WTC11 (cell line): Measurements from ENCODE around the gene RNF40. TPM values are rescaled to one million over a fixed set of nuclear protein-coding genes. Genes with fewer than 3 reads are reported as not detected.
A peak's percentile ranks its signal among the peaks of the same experiment; 100 is the strongest.

Experiments used
- ATAC-seq: fragments of 200-7000 bp; cut with Tn5 transposase; 2 replicates; pipeline ENCODE4 v1.10.0; 2021; ENCODE audit warnings: mild to moderate bottlenecking, moderate library complexity
- CTCF ChIA-PET: fragments of 300-600 bp; sonication (Branson Sonifier 250); formaldehyde crosslinking; loops from one replicate; lab custom pipeline; 2021; ENCODE audit warnings: antibody characterized with exemption; lab: Charles Lee
- POLR2A ChIA-PET: fragments of 350-600 bp; sonication (Branson Sonifier 250); formaldehyde crosslinking; loops from one replicate; lab custom pipeline; 2021; ENCODE audit warnings: antibody characterized with exemption; lab: Charles Lee
- DNase-seq: peaks from one replicate; pipeline ENCODE4 v3.0.0; 2021; ENCODE audit warnings: low spot score
- H3K27ac Mint-ChIP-seq: 2 replicates; pipeline ENCODE4 v1.8.0; 2021; ENCODE audit warnings: mixed read lengths
- H3K27me3 Mint-ChIP-seq: 2 replicates; pipeline ENCODE4 v1.8.0; 2021; ENCODE audit warnings: low read depth, mild to moderate bottlenecking, moderate library complexity, mixed read lengths
- H3K36me3 Mint-ChIP-seq: 2 replicates; pipeline ENCODE4 v1.8.0; 2021; ENCODE audit warnings: mixed read lengths
- H3K4me1 Mint-ChIP-seq: 2 replicates; pipeline ENCODE4 v1.8.0; 2022; ENCODE audit warnings: mixed read lengths
- H3K4me3 Mint-ChIP-seq: 2 replicates; pipeline ENCODE4 v1.8.0; 2021; ENCODE audit warnings: mild to moderate bottlenecking, moderate library complexity, mixed read lengths
- H3K9me3 Mint-ChIP-seq: 2 replicates; pipeline ENCODE4 v1.8.0; 2021; ENCODE audit warnings: mixed read lengths
- FOXP1 ChIP-seq: sonication (generic); formaldehyde crosslinking; IDR thresholded peaks from 2 replicates; pipeline ENCODE4 v1.8.0; 2022; ENCODE audit warnings: missing genetic modification reagents, mild to moderate bottlenecking, moderate library complexity, borderline replicate concordance
- KAT7 ChIP-seq: sonication (generic); formaldehyde crosslinking; IDR thresholded peaks from 2 replicates; pipeline ENCODE4 v1.8.1; 2023; ENCODE audit warnings: missing genetic modification reagents, mild to moderate bottlenecking, borderline replicate concordance
- NR1H2 ChIP-seq: sonication (generic); formaldehyde crosslinking; IDR thresholded peaks from 2 replicates; pipeline ENCODE4 v1.9.0; 2021; ENCODE audit warnings: mild to moderate bottlenecking, moderate library complexity, missing genetic modification reagents
- OVOL2 ChIP-seq: fragments of 250-450 bp; sonication (Bioruptor Pico); IDR thresholded peaks from 2 replicates; pipeline ENCODE4 v1.9.0; 2021; ENCODE audit warnings: mild to moderate bottlenecking, borderline replicate concordance
- PRRX2 ChIP-seq: fragments of 250-450 bp; sonication (Bioruptor Pico); IDR thresholded peaks from 2 replicates; pipeline ENCODE4 v1.8.0; 2021; ENCODE audit warnings: mild to moderate bottlenecking
- SOX15 ChIP-seq: fragments of 250-450 bp; sonication (Bioruptor Pico); IDR thresholded peaks from 2 replicates; pipeline ENCODE4 v1.9.0; 2021; ENCODE audit warnings: mild to moderate bottlenecking
- SP1 ChIP-seq: sonication (generic); formaldehyde crosslinking; conservative IDR thresholded peaks from 2 replicates; pipeline ENCODE4 v1.8.1; 2022; ENCODE audit warnings: missing genetic modification reagents
- ZBTB21 ChIP-seq: sonication (generic); formaldehyde crosslinking; IDR thresholded peaks from 2 replicates; pipeline ENCODE4 v1.8.1; 2023; ENCODE audit warnings: mild to moderate bottlenecking, missing genetic modification reagents, borderline replicate concordance
- ZNF219 ChIP-seq: sonication (generic); formaldehyde crosslinking; IDR thresholded peaks from 2 replicates; pipeline ENCODE4 v1.8.0; 2023; ENCODE audit warnings: missing genetic modification reagents, mild to moderate bottlenecking, borderline replicate concordance
- ZNF396 ChIP-seq: fragments of 250-450 bp; sonication (Bioruptor Pico); IDR thresholded peaks from 2 replicates; pipeline ENCODE4 v1.8.0; 2021; ENCODE audit warnings: mild to moderate bottlenecking, moderate library complexity, borderline replicate concordance
- total RNA-seq: library from RNA; stranded (reverse); gene quantifications from 3 replicates; pipeline ENCODE4 v1.2.3, GENCODE V29; 2021
- TF ChIP-seq, protein P1 (sequence below): sonication (generic); formaldehyde crosslinking; IDR thresholded peaks from 2 replicates; pipeline ENCODE4 v1.8.0; 2023; ENCODE audit warnings: missing genetic modification reagents, mild to moderate bottlenecking, borderline replicate concordance
- TF ChIP-seq, protein P2 (sequence below): sonication (generic); formaldehyde crosslinking; IDR thresholded peaks from 2 replicates; pipeline ENCODE4 v1.8.0; 2022; ENCODE audit warnings: mild to moderate bottlenecking, missing genetic modification reagents
- TF ChIP-seq, protein P3 (sequence below): fragments of 250-450 bp; sonication (Bioruptor Pico); IDR thresholded peaks from 2 replicates; pipeline ENCODE4 v1.9.0; 2021; ENCODE audit warnings: moderate library complexity, mild to moderate bottlenecking, inconsistent platforms, borderline replicate concordance
- TF ChIP-seq, protein P4 (sequence below): sonication (generic); formaldehyde crosslinking; IDR thresholded peaks from 2 replicates; pipeline ENCODE4 v1.8.1; 2022; ENCODE audit warnings: missing genetic modification reagents, borderline replicate concordance
- TF ChIP-seq, protein P5 (sequence below): sonication (generic); formaldehyde crosslinking; conservative IDR thresholded peaks from 2 replicates; pipeline ENCODE4 v1.8.1; 2022; ENCODE audit warnings: mild to moderate bottlenecking, missing genetic modification reagents
- TF ChIP-seq, protein P6 (sequence below): sonication (generic); formaldehyde crosslinking; conservative IDR thresholded peaks from 2 replicates; pipeline ENCODE4 v1.8.1; 2023; ENCODE audit warnings: mild to moderate bottlenecking, low read depth, missing genetic modification reagents, moderate library complexity

RNF40 gene
- total RNA-seq, 1 experiment from 2014 or later, result 77.1 TPM

DNA sequence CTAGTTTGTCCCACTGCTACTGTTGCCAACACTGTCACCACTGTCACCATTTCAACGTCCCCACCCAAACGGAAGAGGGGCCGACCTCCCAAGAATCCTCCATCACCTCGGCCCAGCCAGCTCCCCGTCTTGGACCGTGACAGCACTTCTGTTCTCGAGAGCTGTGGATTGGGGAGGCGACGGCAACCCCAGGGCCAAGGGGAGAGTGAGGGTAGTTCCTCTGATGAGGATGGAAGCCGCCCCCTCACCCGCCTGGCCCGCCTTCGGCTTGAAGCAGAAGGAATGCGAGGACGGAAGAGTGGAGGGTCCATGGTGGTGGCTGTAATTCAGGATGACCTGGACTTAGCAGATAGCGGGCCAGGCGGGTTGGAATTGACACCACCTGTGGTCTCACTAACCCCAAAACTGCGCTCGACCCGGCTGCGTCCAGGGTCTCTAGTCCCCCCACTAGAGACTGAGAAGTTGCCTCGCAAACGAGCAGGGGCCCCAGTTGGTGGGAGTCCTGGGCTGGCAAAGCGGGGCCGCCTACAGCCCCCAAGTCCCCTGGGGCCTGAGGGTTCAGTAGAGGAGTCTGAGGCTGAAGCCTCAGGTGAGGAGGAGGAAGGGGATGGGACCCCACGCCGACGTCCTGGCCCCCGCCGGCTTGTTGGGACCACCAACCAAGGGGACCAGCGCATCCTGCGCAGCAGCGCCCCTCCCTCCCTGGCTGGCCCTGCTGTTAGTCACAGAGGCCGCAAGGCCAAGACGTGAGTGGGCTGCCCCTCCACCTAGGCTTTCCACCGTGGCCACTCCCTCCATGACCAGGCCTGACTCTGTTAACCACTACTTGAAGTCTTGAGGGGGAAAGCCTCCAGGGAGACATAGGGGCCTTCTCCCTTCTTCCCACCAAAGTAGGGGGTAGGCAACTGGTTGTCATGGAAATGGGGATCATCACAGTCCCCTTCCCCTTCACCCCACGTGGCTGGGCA lies 22.9 kb upstream of the RNF40 start:
- Mint-ChIP-seq H3K4me1 (peaks cover 14% of the 10 kb centered on the region), H3K36me3 (peaks cover 49% of the 10 kb centered on the region), H3K4me3 (no peak overlapping the region), H3K9me3 (no peaks in the 10 kb centered on the region), H3K27me3 (no peaks in the 10 kb centered on the region; the same call in 1 of the 2 replicates)
- ChIA-PET POLR2A (interaction anchor here (1.8 kb wide), 1 partner anchor 36 kb away, joined by 5 read pairs; no protein-coding TSS in a partner anchor), CTCF (interaction anchor here (0.7 kb wide), 2 partner anchors 75 to 89 kb away, joined by 3 to 4 read pairs; partner anchors contain the start of gene PRR14)
- DNase-seq (no peak), ATAC-seq (no peak)
- no peak for TF ChIP-seq SP1 (CRISPR knock-in tag)
- TF ChIP-seq FOXP1 (CRISPR knock-in tag), result peak; percentile 24; the same call in 1 of the 2 replicates
- TF ChIP-seq, all 79 proteins: peak for 1
- H3K27ac Mint-ChIP-seq, result no peak overlapping the region

DNA sequence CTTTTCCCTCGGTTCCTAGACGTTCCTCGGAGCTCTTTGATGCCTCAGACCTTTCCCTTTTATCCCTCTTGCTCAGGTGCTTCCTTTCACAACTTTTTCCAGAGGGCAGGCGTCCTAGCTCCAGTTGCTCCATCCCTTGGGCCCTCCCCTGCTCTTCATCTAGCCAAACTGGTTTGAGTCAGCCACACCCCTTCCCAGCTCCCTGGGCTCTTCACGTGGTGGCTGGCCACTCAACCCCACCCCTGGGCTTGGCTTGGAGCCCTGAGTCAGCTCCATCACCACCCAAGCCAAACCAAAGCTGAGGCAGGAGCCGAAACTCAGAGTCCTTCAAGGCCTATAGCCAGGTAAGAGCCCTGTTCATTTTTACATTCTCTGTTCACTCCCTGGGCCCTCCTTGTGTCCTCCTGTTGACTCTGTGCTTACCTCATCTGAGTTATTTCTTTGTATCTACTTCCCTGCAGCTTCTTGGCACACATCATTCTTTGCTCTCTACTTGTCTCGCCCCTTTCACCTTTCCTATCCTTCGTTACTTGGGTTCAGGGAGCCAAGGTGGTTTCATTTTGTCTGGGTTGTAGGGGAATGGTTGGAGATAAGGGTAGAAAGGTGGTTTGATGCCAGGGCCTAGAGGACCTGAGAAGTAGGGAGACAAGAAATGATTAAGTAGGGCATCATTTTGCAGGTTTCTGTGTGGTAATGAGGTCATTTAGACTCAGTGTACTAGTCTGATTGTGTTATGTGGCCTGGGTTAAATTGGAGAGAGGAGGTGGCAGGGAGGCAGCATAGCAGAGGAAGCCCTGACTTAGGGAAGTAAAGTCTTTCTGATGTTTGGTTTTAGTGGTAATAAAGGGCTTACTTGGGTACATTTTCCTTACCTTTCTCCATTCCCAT lies 21.5 kb upstream of the RNF40 start:
- no peaks in the 10 kb centered on the region; the same call in 1 of the 2 replicates for H3K27me3 Mint-ChIP-seq
- ChIA-PET POLR2A (interaction anchor here (0.6 to 1.8 kb wide), 2 partner anchors 35 to 38 kb away, joined by 3 to 5 read pairs; no protein-coding TSS in a partner anchor), CTCF (interaction anchor here (0.7 kb wide), 1 partner anchor 90 kb away, joined by 3 read pairs; the partner anchor contains the start of gene PRR14)
- DNase-seq (peak; percentile 65), ATAC-seq (peak; percentile 89)
- H3K27ac Mint-ChIP-seq, result peak overlapping the region; percentile 92
- peaks cover 45% of the 10 kb centered on the region for H3K36me3 Mint-ChIP-seq
- H3K4me1 Mint-ChIP-seq, result peaks cover 14% of the 10 kb centered on the region
- TF ChIP-seq OVOL2 (no peak), KAT7 (CRISPR knock-in tag) (no peak), NR1H2 (CRISPR knock-in tag) (no peak)
- TF ChIP-seq, protein P1, sequence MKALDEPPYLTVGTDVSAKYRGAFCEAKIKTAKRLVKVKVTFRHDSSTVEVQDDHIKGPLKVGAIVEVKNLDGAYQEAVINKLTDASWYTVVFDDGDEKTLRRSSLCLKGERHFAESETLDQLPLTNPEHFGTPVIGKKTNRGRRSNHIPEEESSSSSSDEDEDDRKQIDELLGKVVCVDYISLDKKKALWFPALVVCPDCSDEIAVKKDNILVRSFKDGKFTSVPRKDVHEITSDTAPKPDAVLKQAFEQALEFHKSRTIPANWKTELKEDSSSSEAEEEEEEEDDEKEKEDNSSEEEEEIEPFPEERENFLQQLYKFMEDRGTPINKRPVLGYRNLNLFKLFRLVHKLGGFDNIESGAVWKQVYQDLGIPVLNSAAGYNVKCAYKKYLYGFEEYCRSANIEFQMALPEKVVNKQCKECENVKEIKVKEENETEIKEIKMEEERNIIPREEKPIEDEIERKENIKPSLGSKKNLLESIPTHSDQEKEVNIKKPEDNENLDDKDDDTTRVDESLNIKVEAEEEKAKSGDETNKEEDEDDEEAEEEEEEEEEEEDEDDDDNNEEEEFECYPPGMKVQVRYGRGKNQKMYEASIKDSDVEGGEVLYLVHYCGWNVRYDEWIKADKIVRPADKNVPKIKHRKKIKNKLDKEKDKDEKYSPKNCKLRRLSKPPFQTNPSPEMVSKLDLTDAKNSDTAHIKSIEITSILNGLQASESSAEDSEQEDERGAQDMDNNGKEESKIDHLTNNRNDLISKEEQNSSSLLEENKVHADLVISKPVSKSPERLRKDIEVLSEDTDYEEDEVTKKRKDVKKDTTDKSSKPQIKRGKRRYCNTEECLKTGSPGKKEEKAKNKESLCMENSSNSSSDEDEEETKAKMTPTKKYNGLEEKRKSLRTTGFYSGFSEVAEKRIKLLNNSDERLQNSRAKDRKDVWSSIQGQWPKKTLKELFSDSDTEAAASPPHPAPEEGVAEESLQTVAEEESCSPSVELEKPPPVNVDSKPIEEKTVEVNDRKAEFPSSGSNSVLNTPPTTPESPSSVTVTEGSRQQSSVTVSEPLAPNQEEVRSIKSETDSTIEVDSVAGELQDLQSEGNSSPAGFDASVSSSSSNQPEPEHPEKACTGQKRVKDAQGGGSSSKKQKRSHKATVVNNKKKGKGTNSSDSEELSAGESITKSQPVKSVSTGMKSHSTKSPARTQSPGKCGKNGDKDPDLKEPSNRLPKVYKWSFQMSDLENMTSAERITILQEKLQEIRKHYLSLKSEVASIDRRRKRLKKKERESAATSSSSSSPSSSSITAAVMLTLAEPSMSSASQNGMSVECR (CRISPR knock-in tag), result no peak
- TF ChIP-seq, protein P2, sequence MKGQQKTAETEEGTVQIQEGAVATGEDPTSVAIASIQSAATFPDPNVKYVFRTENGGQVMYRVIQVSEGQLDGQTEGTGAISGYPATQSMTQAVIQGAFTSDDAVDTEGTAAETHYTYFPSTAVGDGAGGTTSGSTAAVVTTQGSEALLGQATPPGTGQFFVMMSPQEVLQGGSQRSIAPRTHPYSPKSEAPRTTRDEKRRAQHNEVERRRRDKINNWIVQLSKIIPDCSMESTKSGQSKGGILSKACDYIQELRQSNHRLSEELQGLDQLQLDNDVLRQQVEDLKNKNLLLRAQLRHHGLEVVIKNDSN, result peak; percentile 76; the same call in 1 of the 2 replicates
- H3K9me3 Mint-ChIP-seq, result no peaks in the 10 kb centered on the region
- H3K4me3 Mint-ChIP-seq, result no peak overlapping the region

DNA sequence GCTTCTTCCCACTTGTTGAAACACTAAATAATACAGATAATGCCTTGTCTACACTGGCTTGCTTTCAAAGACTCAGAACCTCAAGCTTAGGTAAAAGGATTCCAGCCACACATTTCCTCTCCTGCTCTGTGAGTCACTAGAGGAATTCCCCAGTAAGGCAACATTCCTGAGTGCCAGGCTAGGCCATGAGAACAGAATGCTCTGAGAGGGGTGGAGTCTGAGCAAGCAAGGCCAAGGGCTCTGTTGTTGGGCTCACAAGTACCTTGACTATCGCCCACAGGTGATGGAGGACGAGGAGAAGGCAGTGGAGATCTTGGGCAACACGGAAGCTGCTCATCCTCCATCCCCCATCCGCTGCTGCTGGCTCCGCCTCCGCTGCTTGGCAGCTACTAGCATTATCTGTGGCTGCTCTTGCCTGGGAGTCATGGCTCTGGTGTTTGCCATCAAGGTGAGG lies 20.6 kb upstream of the RNF40 start:
- CTCF ChIA-PET, result no interaction called here
- DNase-seq, result no peak
- ATAC-seq, result peak; percentile 41
- TF ChIP-seq OVOL2, result no peak
- TF ChIP-seq ZBTB21 (CRISPR knock-in tag), result no peak
- no peak for TF ChIP-seq ZNF219
- TF ChIP-seq, protein P3, sequence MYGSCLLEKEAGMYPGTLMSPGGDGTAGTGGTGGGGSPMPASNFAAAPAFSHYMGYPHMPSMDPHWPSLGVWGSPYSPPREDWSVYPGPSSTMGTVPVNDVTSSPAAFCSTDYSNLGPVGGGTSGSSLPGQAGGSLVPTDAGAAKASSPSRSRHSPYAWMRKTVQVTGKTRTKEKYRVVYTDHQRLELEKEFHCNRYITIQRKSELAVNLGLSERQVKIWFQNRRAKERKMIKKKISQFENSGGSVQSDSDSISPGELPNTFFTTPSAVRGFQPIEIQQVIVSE (CRISPR knock-in tag), result no peak
- TF ChIP-seq, protein P4, sequence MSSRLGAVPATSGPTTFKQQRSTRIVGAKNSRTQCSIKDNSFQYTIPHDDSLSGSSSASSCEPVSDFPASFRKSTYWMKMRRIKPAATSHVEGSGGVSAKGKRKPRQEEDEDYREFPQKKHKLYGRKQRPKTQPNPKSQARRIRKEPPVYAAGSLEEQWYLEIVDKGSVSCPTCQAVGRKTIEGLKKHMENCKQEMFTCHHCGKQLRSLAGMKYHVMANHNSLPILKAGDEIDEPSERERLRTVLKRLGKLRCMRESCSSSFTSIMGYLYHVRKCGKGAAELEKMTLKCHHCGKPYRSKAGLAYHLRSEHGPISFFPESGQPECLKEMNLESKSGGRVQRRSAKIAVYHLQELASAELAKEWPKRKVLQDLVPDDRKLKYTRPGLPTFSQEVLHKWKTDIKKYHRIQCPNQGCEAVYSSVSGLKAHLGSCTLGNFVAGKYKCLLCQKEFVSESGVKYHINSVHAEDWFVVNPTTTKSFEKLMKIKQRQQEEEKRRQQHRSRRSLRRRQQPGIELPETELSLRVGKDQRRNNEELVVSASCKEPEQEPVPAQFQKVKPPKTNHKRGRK (CRISPR knock-in tag), result no peak
- no peak for TF ChIP-seq ZNF396 (CRISPR knock-in tag)
- TF ChIP-seq, protein P5, sequence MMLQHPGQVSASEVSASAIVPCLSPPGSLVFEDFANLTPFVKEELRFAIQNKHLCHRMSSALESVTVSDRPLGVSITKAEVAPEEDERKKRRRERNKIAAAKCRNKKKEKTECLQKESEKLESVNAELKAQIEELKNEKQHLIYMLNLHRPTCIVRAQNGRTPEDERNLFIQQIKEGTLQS (CRISPR knock-in tag), result no peak
- TF ChIP-seq SOX15 (CRISPR knock-in tag), result no peak
- TF ChIP-seq PRRX2 (CRISPR knock-in tag), result no peak
- TF ChIP-seq, protein P6, sequence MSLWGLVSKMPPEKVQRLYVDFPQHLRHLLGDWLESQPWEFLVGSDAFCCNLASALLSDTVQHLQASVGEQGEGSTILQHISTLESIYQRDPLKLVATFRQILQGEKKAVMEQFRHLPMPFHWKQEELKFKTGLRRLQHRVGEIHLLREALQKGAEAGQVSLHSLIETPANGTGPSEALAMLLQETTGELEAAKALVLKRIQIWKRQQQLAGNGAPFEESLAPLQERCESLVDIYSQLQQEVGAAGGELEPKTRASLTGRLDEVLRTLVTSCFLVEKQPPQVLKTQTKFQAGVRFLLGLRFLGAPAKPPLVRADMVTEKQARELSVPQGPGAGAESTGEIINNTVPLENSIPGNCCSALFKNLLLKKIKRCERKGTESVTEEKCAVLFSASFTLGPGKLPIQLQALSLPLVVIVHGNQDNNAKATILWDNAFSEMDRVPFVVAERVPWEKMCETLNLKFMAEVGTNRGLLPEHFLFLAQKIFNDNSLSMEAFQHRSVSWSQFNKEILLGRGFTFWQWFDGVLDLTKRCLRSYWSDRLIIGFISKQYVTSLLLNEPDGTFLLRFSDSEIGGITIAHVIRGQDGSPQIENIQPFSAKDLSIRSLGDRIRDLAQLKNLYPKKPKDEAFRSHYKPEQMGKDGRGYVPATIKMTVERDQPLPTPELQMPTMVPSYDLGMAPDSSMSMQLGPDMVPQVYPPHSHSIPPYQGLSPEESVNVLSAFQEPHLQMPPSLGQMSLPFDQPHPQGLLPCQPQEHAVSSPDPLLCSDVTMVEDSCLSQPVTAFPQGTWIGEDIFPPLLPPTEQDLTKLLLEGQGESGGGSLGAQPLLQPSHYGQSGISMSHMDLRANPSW (CRISPR knock-in tag), result no peak

More for the DNA sequence above, 20.6 kb upstream of the RNF40 start:
- Mint-ChIP-seq H3K36me3 (peaks cover 38% of the 10 kb centered on the region), H3K27me3 (no peaks in the 10 kb centered on the region; the same call in 1 of the 2 replicates), H3K9me3 (no peaks in the 10 kb centered on the region), H3K27ac (peak overlapping the region; percentile 64; the same call in 1 of the 2 replicates), H3K4me3 (no peak overlapping the region), H3K4me1 (peaks cover 14% of the 10 kb centered on the region)
- POLR2A ChIA-PET, result interaction anchor here (1.8 kb wide), 1 partner anchor 34 kb away, joined by 5 read pairs; no protein-coding TSS in a partner anchor
